ENCODE measurements around the gene PLEKHH3.

The PLEKHH3 gene

GRCh38 chr17:42697108-42697811 lies 20.5 kb upstream of the PLEKHH3 start:
- TF ChIP-seq ZNF274 (IDR thresholded peaks at IDR 0.05; ENCODE audit: low read depth, low read length) = no peak
- H3K4me3 ChIP-seq (ENCODE audit: low read length) = no peak overlapping the region

- no peak for TF ChIP-seq ZNF274 (IDR thresholded peaks at IDR 0.05; ENCODE audit: low read depth, low read length)
- H3K4me3 ChIP-seq (ENCODE audit: low read length) = no peak overlapping the region
These were observed 18.7 kb upstream of the PLEKHH3 start for GRCh38 chr17:42695500-42695899.

- H3K4me3 ChIP-seq (ENCODE audit: low read length) = no peak overlapping the region
- no peak for TF ChIP-seq ZNF274 (IDR thresholded peaks at IDR 0.05; ENCODE audit: low read depth, low read length)
These were observed 17.7 kb upstream of the PLEKHH3 start for GRCh38 chr17:42694524-42694923.

GRCh38 chr17:42692489-42692888 lies 15.7 kb upstream of the PLEKHH3 start:
- no peak overlapping the region for H3K4me3 ChIP-seq (ENCODE audit: low read length)
- TF ChIP-seq ZNF274 (IDR thresholded peaks at IDR 0.05; ENCODE audit: low read depth, low read length) = no peak

GRCh38 chr17:42691021-42691545 lies 14.3 kb upstream of the PLEKHH3 start:
- no peak overlapping the region for H3K4me3 ChIP-seq (ENCODE audit: low read length)
- TF ChIP-seq ZNF274 (IDR thresholded peaks at IDR 0.05; ENCODE audit: low read depth, low read length) = no peak

- no peak for TF ChIP-seq ZNF274 (IDR thresholded peaks at IDR 0.05; ENCODE audit: low read depth, low read length)
- no peak overlapping the region for H3K4me3 ChIP-seq (ENCODE audit: low read length)
These were observed 13.8 kb upstream of the PLEKHH3 start for GRCh38 chr17:42690596-42690995.

- TF ChIP-seq ZNF274 (IDR thresholded peaks at IDR 0.05; ENCODE audit: low read depth, low read length) = no peak
- H3K4me3 ChIP-seq (ENCODE audit: low read length) = no peak overlapping the region
These were observed 11.0 kb upstream of the PLEKHH3 start for GRCh38 chr17:42687707-42688320.

GRCh38 chr17:42686520-42687128 lies 9.8 kb upstream of the PLEKHH3 start:
- no peak overlapping the region for H3K4me3 ChIP-seq (ENCODE audit: low read length)
- no peak for TF ChIP-seq ZNF274 (IDR thresholded peaks at IDR 0.05; ENCODE audit: low read depth, low read length)

- no peak for TF ChIP-seq ZNF274 (IDR thresholded peaks at IDR 0.05; ENCODE audit: low read depth, low read length)
- H3K4me3 ChIP-seq (ENCODE audit: low read length) = no peak overlapping the region
These were observed 9.0 kb upstream of the PLEKHH3 start for GRCh38 chr17:42685831-42686230.

- no peak for TF ChIP-seq ZNF274 (IDR thresholded peaks at IDR 0.05; ENCODE audit: low read depth, low read length)
- no peak overlapping the region for H3K4me3 ChIP-seq (ENCODE audit: low read length)
These were observed 8.2 kb upstream of the PLEKHH3 start for GRCh38 chr17:42684929-42685556.

GRCh38 chr17:42683407-42684034 lies 6.7 kb upstream of the PLEKHH3 start:
- TF ChIP-seq ZNF274 (IDR thresholded peaks at IDR 0.05; ENCODE audit: low read depth, low read length) = no peak
- peak overlapping the region; percentile 60 for H3K4me3 ChIP-seq (ENCODE audit: low read length)

GRCh38 chr17:42682722-42683403 lies 6.1 kb upstream of the PLEKHH3 start:
- TF ChIP-seq ZNF274 (IDR thresholded peaks at IDR 0.05; ENCODE audit: low read depth, low read length) = no peak
- peak overlapping the region; percentile 60 for H3K4me3 ChIP-seq (ENCODE audit: low read length)

- no peak for TF ChIP-seq ZNF274 (IDR thresholded peaks at IDR 0.05; ENCODE audit: low read depth, low read length)
- peak within 1 kb of the TSS; percentile 60 for H3K4me3 ChIP-seq (ENCODE audit: low read length)
These were observed 5.4 kb upstream of the PLEKHH3 start, which contains the start of gene CNTNAP1 for GRCh38 chr17:42681976-42682721. Gene CNTNAP1 (plus strand): TSS chr17:42682531. CDS start chr17:42682830, 299 bp downstream.
